AML-193 (cell line): ENCODE measurements around the gene BRINP2.
"Not testable (repeated sequence)": the region's sequence is repeated elsewhere in the genome, so short reads cannot be mapped to it uniquely, and the experiment has no call there.

Experiments used
- DNase-seq, 2 experiments: peaks; one replicate each; lab custom pipeline; 2025; lab: John Stamatoyannopoulos, UW

The BRINP2 gene

DNA sequence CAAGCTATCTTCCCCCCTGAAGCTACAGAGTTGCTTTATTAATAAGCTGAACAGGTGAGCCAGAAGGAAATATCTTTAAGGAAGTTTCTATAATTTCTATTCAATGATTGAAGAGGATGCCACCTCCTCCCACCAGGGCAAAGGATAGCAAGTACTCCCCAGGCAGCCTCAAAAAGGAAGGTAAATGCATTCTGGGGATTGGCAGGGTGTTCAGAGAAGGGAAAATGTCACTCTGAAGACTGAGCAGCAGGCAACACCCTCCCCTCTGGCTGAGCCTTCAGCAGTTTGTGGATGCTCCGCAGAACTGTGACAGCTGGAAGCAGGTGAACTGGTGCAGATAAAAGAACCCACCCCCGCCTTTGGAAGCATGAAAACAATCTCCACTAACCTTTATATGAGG, 140.8 kb downstream of the BRINP2 start:
- no peak for DNase-seq

DNA sequence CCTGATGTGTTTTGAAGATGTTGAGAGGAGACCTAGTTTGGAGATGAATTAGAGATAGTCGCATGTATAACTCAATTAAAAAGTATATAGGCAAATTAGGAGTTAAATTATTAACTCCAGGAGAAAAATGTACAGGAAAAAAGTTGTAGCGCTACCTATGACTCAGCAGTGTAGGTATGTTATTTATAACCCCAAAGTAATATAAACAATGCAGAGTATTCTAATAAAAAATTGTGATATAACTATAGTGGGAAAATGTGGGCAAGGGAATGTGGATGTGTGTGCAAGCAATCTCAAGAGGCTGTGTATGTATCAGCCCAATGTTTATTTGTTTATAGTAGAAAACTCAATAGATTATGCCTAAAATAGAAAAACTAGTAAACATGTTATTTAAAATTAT, 144.5 kb downstream of the BRINP2 start:
- no peak for DNase-seq

DNA sequence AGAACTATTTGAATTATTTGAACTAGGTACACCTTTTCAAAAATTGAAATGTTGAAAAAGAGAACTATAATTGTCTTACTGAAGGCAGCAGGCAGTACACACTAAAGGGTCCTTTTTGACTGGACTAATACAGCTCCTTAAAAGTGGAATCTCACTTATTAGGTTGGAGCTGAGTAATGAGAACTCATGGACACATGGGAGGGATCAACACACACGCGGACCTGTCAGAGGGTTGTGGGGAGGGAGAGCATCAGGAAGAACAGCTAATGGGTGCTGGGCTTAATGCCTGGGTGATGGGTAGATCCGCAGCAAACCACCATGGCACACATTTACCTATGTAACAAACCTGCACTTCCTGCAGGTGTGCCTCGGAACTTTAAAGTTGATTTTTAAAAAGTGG, 145.0 kb downstream of the BRINP2 start:
- DNase-seq = no peak

DNA sequence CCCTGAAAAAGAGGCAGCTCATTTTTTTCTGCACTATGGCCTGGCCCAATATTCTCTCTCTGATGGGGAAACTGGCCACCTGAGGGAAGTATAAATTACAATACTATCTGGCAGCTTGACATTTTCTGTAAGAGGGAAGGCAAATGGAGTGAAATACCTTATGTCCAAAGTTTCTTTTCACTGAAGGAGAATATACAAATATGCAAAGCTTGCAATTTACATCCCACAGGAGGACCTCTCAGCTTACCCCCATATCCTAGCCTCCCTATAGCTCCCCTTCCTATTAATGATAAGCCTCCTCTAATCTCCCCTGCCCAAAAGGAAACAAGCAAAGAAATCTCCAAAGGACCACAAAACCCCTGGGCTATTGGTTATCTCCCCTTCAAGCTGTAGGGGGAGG, 150.7 kb downstream of the BRINP2 start:
- not testable (repeated sequence) for DNase-seq

DNA sequence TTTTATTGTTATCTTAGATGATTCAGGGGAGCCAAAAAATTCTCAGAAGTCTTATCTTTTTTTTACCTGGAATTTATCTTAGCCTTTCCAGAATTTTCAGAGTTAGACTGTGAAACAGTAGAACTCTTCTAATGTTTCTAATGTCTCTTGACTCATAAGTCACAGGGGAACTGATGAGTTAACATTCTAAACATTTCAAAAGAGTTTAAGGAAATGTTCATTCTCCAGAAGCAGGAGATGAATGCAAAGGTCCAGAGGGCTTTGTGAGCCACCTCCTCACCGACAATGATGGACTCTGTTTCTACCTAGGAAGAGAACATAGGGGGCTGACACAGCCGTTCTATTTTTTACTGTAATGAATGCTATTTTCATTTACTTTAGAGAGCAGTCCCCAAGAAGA, 157.5 kb downstream of the BRINP2 start:
- no peak for DNase-seq

DNA sequence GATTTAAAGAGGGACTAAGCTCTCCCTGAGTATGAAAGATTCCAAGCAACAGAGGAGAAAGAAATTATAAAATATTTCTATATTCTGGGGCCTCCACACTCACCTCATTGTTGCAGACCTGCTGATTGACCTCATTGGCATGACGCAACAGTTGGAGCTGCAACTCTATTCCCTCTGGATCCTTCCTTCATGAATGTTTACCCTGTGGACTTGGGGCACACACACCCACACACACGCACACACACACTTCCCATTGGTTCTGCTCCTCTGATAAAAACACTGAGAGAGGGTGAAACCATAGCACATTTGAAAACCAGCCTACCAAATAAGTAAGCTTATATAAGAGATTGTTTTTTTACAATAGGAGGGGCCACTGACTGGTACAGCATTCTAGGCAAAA, 159.1 kb downstream of the BRINP2 start:
- DNase-seq = no peak
